GM12872 (cell line): ENCODE results near the gene MIDN.

Experiments
- CTCF ChIP-seq: IDR thresholded peaks from 3 replicates; pipeline ENCODE4 v1.5.1; 2011; ENCODE audit warnings: low read depth, mild to moderate bottlenecking, low read length, moderate library complexity; ENCODE audit not compliant: insufficient read depth

MIDN gene

GRCh38 chr19:1254081-1254527, 5.7 kb downstream of the MIDN start:
- TF ChIP-seq CTCF: no peak

DNA sequence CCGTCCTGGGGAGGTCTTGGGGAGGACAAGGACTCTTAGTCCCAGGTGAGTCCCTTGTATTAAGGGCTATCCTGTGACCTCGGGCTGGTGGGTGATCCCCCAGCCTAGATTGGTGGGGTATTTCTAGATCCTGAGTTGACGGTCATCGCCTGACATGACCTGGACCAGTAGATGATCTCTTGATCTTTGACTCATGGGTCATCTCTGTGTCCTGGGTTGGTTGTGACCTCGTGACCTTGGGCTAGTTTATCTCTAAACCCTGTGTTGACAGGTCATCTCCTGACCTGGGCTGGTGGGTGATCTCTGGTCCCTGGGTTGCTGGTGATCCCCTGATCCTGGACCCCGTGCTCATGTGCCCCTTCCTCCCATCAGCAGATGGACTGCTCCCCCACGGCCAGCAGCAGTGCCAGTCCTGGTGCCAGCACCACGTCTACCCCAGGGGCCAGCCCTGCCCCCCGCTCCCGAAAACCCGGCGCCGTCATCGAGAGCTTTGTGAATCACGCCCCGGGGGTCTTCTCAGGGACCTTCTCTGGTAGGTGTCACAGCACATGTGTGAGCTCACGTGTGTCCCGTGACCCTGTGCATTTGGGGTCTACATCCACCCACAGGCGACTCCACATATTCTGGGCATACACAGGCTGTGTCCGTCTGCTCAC, 6.3 kb downstream of the MIDN start:
- no peak for TF ChIP-seq CTCF

GRCh38 chr19:1255186-1256161, 7.1 kb downstream of the MIDN start:
- no peak for TF ChIP-seq CTCF

- no peak for TF ChIP-seq CTCF
Observed at GRCh38 chr19:1256646-1257474, 8.5 kb downstream of the MIDN start.

DNA sequence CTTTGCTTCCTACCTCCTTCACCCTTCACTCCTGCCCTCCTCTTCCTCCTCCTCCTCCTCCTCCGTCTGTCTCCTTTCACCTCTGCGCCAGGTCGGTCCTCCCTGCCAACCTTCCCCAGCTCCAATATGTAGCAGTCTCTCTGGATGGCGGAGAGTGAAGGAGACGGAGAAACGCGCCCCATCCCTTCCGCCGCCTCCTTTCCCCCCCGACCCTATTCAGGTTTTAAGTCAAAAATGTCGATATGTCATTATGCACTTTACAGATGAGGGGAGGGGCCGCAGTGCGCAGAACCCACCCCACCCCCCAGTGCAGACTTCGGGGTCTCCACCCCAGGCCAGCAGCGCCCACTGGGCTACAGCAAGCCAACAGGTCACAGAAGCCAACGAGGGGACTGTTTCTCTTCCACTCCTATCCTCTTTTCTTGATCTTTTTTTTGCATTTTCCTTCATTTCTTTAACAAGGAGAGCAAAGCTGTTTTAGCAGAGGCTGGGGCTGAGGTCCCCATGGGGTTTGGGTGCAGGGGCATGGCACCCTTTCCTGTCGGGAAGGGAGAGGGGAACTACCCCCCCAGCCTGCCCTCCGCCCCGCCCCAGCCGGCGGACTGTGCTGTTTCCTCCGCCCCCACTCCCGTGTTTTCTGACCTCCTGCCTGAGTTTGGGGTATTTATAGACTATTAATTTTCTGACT, 9.2 kb downstream of the MIDN start:
- no peak for TF ChIP-seq CTCF

DNA sequence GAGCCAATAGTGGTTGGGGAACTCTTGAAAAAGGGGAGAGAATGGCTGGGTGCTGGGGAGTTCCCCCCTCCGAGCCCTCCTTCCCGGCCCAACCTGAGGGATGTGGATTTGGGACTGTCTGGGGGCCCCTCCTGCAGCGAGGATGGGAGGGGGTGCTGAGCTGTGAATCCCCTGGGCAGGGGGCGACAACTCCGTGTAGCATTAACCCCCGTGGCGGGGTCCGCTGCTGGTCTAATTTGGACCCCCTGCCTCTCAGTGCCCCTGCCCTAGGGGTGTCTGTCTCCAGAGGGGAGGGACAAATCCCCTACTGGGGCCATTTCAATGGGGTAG, 9.7 kb downstream of the MIDN start:
- TF ChIP-seq CTCF: no peak
